Stimulated activated CD4-positive, alpha-beta T cell treated with anti-CD3 and anti-CD28 coated beads, Interleukin-15, amount 100 ng/mL, for 1 hour (primary cell): ENCODE results near the gene MINDY4.

Experiments
- DNase-seq, 2 donors: peaks; one replicate each; pipeline ENCODE4 v3.0.0-alpha.2; 2020; ENCODE audit warnings: low read depth in 1 of 2, low spot score in 1 of 2

The MINDY4 gene

GRCh38 chr7:30771880-30772425, 736 bp downstream of the MINDY4 start:
- DNase-seq, result no peak

GRCh38 chr7:30772984-30773383, 1.8 kb downstream of the MINDY4 start:
- DNase-seq, result no peak

- DNase-seq, result no peak
Observed at GRCh38 chr7:30775992-30776391, 4.8 kb downstream of the MINDY4 start.

- DNase-seq, result no peak
Observed at GRCh38 chr7:30776971-30777370, 5.8 kb downstream of the MINDY4 start.

- no peak for DNase-seq
Observed at GRCh38 chr7:30778255-30779025, 7.2 kb downstream of the MINDY4 start.

GRCh38 chr7:30779574-30779973, 8.4 kb downstream of the MINDY4 start:
- no peak for DNase-seq

- no peak for DNase-seq
Observed at GRCh38 chr7:30780941-30781340, 9.7 kb downstream of the MINDY4 start.

GRCh38 chr7:30782690-30783089, 11.5 kb downstream of the MINDY4 start:
- DNase-seq, result no peak

GRCh38 chr7:30785786-30786185, 14.6 kb downstream of the MINDY4 start:
- no peak for DNase-seq

- DNase-seq, result no peak
Observed at GRCh38 chr7:30787486-30787885, 16.3 kb downstream of the MINDY4 start.

- no peak for DNase-seq
Observed at GRCh38 chr7:30788640-30789333, 17.6 kb downstream of the MINDY4 start.

GRCh38 chr7:30789334-30789711, 18.1 kb downstream of the MINDY4 start:
- no peak for DNase-seq

- DNase-seq, result no peak
Observed at GRCh38 chr7:30790356-30790755, 19.1 kb downstream of the MINDY4 start.

- no peak for DNase-seq
Observed at GRCh38 chr7:30791114-30791513, 19.9 kb downstream of the MINDY4 start.

GRCh38 chr7:30795161-30795948, 24.1 kb downstream of the MINDY4 start:
- no peak for DNase-seq

GRCh38 chr7:30796105-30796869, 25.1 kb downstream of the MINDY4 start:
- no peak for DNase-seq

- no peak for DNase-seq
Observed at GRCh38 chr7:30797176-30798040, 26.2 kb downstream of the MINDY4 start.

GRCh38 chr7:30799206-30799975, 28.2 kb downstream of the MINDY4 start:
- DNase-seq, result no peak

GRCh38 chr7:30799976-30800661, 28.9 kb downstream of the MINDY4 start:
- no peak for DNase-seq
